Measurements from ENCODE around the gene RNF220.

The RNF220 gene

DNA sequence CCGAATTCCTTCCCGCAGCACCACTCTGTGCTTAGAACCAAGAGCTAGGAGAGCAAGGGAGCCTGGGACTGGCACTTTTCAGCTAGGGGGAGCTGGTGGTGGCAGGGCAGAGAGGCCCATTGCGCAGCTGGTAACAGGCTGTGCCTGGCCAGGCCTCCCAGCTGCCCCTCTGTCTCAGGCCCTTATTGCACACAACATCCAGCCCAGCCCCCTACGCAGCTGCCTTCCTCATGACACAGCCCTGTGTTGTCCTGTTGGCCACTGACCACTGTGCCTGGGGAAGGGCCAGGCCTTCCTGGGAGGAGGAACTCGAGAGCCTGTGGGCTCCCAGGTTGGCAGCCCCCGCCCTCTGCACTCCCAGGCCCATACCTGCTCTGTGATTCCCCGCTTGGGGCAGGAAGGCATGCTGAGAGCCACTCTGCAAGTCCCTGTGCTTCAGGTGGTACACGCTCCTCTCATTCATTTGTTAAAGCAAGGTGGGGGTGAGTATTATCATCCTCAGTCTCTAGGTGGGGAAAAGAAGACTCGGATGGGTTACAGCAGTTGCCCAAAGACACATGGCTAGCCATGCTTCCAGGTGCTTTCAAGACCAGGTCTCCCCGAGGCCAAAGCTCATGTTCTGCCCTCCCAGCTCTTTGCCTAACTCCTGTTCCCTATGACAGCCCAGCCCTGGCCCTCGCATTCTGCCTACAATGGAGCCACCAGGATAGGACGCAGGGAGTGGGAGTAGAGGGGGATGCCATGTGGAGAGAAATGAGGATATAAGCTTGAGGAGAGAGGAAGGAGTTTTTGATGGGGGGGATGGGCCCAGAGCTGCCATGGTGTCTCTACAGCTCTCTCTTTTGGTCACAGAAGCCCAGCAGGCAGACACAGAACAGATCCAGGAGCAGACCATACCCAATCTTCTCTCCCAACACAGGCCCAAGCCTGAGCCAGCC lies 187.4 kb downstream of the RNF220 start:
- H3K27ac Mint-ChIP-seq, result no peak overlapping the region
- no peaks in the 10 kb centered on the region for H3K9me3 Mint-ChIP-seq
- H3K4me3 Mint-ChIP-seq, result no peak overlapping the region

DNA sequence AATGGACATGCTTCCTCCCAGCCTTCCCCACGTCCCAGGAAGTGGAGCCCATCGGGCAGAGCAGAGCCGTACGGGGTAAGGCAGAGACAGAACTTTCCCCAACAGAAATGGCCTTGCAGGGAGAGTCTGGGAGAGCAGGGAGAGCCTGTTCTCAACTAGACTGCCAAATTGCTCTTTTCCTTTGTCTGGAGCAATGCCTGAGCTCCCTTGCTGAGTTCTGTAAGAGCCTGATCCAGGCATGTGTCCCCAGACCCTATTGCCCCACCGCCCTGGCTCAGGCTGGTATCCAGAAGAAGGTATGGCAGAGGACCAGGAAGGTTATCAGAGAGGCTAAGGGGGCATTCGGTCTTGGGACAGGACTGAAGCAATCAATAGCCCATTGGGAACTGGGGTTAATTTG lies 189.3 kb downstream of the RNF220 start:
- Mint-ChIP-seq H3K36me3 (ENCODE audit: low read depth) (no peaks in the 10 kb centered on the region), H3K4me3 (no peak overlapping the region), H3K27ac (no peak overlapping the region), H3K9me3 (no peaks in the 10 kb centered on the region), H3K27me3 (peaks cover 2% of the 10 kb centered on the region), H3K4me1 (ENCODE audit: low read depth) (no peaks in the 10 kb centered on the region)
- DNase-seq, result no peak

More for the DNA sequence above, 187.4 kb downstream of the RNF220 start:
- no peak for DNase-seq
- H3K4me1 Mint-ChIP-seq (ENCODE audit: low read depth), result no peaks in the 10 kb centered on the region
- H3K27me3 Mint-ChIP-seq, result peaks cover 2% of the 10 kb centered on the region
- no peaks in the 10 kb centered on the region for H3K36me3 Mint-ChIP-seq (ENCODE audit: low read depth)

DNA sequence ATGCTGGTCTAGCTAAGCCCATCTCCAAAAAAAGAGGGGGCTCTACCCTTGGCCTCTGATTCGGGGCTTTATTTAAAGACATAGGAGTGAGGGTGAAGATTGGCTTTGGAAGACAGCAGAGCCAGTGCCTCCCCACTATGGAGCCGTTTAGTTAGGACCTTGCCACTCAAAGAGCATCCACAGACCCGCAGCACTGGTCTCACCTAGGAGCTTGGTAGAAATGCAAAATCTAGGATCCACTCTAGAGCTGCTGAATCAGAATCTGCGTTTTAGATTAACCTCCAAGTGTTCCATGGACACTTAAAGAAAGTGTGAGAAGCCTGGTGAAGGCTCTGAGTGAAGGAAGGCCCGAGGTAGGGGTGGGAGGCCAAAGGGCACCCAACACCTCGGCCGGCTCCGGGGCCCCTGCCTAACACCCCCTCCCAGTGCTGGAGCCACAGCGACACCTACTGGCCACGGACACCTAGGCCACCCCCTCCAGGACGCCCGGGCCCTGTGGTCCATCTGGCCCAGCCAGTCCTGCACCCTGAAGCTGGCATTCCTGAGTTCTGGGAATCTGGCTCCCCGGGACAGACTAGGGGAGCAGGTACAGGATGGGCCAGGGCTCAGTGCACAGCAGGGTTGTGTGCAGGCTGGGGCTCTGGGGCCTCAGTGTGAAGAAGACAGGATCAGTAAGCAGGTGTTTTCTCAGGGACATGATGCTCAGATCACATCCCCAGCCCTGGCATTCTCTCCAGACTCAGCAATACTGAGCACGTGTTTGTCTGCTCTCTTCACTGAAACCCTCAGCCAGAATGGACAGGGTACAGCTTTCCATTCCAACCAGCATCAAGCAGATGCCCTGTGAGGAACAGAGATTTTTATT lies 190.0 kb downstream of the RNF220 start:
- Mint-ChIP-seq H3K27ac (no peak overlapping the region), H3K9me3 (no peaks in the 10 kb centered on the region), H3K36me3 (ENCODE audit: low read depth) (no peaks in the 10 kb centered on the region), H3K27me3 (peaks cover 2% of the 10 kb centered on the region), H3K4me3 (no peak overlapping the region), H3K4me1 (ENCODE audit: low read depth) (no peaks in the 10 kb centered on the region)
- peak; percentile 86 for DNase-seq

DNA sequence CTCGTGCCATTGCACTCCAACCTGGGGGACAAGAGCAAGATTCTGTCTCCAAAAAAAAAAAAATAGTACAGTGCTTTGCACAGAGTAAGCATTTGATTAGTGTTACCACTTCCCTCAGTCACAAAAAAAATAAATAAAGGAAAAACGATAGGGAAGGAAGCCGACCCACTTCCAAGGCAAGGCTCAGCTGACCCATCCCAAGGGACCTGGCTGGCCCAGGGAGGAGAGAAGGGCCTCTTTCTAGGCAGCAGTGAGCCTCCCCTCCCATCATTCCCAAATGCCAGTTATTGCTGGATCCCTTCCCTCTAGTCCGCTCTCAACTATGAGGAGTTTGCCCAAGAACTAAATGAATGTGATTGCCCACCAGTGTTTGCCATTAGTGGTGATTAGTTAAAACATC lies 191.5 kb downstream of the RNF220 start:
- Mint-ChIP-seq H3K27me3 (peaks cover 2% of the 10 kb centered on the region), H3K4me3 (no peak overlapping the region), H3K27ac (no peak overlapping the region), H3K9me3 (no peaks in the 10 kb centered on the region), H3K4me1 (ENCODE audit: low read depth) (no peaks in the 10 kb centered on the region), H3K36me3 (ENCODE audit: low read depth) (no peaks in the 10 kb centered on the region)
- DNase-seq, result no peak

DNA sequence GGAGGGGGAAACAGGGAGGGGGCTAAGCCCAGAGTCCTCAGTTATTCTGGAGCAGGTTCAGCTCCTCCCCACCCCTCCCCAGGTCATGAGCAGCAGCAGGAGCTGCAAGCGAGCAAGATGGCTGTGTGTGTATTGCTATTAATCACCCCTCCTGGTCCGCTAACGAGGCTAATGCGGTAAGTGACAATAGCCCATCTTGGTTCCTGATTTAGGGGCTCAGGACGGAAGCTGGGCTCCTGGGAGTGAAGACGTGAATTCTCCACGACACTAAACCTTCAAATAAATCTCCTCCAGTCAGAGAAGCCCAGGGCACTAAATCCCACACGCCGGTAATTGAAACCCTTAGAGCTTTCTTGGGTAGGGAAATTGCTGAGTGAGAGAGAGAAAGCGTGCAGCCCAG lies 193.1 kb downstream of the RNF220 start:
- Mint-ChIP-seq H3K4me3 (no peak overlapping the region), H3K36me3 (ENCODE audit: low read depth) (no peaks in the 10 kb centered on the region), H3K27me3 (peaks cover 2% of the 10 kb centered on the region), H3K27ac (no peak overlapping the region), H3K4me1 (ENCODE audit: low read depth) (no peaks in the 10 kb centered on the region), H3K9me3 (no peaks in the 10 kb centered on the region)
- no peak for DNase-seq

DNA sequence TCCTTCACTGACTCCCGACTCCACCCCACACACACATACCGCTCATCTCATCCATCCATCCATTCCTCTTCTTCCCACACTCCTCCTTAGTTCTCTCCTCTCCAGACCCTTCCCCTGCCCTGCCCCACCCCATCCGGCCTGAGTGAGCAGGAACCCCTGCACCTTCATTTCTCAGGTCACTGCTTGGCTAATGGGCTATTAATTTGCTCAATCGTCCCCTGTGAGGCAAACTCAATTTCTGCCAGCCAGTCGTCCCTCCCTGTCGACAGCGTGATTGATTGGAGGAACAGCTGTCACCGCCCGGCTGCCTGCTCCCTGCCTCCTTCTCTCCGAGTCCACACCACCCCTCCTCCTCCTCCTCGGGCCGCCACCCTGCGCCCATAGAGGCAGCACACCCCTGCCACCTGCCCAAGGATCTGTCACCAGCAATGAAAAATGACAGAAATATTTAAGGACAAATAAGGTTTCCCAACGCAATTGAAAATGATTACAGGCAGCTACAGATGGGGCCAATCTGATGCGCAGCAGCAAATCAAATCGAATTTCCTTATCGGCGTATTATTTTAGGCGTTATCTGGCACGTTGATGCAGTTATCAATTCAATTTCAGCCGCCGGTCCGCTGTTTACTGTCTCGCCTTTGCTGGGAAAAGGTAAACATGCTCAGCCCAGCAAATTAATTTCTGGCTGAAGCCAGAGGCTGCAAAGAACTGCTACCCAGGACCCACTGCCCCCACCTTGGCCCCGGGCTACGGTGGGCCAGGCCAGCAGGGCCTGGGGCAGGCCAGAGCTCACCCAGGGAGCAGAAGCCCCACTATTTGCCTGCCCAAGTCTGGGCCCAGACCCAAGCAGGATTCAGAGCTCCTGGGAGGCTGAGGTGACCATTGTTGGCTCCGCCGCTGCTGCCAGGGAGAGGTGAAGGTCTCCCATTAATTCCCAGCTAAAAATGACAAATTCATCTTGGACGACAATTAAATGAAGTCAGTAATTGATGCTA lies 197.9 kb downstream of the RNF220 start:
- no peak for DNase-seq
- H3K4me1 Mint-ChIP-seq (ENCODE audit: low read depth), result no peaks in the 10 kb centered on the region
- H3K9me3 Mint-ChIP-seq, result no peaks in the 10 kb centered on the region
- H3K36me3 Mint-ChIP-seq (ENCODE audit: low read depth), result no peaks in the 10 kb centered on the region
- H3K4me3 Mint-ChIP-seq, result no peak overlapping the region
- no peak overlapping the region for H3K27ac Mint-ChIP-seq
- H3K27me3 Mint-ChIP-seq, result no peaks in the 10 kb centered on the region

DNA sequence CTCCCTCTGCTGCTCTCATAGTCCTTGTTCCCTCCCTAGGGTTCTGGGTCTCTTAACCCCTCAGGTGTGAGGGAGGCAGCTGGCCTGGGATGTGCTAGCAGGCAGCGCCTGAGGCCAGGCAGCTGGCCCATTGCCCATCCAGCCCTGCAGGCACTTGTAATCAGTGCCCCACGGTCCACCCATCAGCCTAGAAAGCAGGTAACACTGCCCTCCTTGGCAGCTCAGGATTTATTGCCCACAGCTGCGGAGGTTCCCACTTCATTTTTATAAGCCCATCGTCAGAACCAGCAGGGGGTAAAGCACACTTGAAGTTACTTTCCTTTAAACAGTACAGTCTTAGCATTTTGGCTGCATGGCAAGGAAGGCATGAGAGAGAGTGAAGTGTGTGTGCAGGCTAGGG lies 198.7 kb downstream of the RNF220 start:
- Mint-ChIP-seq H3K9me3 (no peaks in the 10 kb centered on the region), H3K27ac (no peak overlapping the region)

DNA sequence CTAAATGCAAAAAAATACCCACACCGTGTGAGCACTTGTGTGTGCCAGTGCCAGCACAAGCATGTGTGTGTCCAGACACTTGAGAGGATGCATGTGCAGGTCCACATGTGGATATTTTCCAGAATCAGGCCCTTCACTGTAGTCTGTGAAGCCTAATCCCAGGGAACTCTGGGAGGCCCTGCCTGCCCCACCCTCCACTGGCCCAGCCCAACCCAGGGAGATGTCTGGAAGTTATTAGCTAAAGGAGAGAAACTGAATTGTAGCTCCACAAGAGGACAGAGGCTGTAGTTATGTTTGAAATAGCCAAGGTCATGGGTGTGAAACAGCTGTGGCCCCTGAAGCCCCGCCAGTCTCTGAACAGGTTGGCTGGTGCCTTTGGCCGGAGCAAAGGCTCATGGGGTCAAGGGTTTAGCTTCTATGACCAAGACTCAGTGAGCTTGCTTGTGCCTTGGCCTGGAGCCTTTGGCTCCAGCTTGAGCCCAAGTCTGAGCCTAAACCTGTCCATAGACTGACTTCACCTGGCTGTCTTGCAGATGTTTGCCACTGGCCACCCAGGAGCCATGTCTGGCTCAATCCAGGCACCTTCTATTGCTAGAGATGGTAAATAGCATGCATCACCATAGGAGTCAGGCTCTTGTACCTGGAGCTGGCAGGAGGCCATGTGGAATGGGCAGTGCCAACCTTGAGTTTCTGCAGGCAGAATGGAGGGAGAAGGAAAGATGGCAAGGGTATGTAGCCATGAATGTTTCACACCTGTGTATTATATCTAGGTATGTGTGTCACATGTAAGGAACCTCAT lies 199.3 kb downstream of the RNF220 start:
- H3K27ac Mint-ChIP-seq, result no peak overlapping the region
- no peak overlapping the region for H3K4me3 Mint-ChIP-seq
- no peaks in the 10 kb centered on the region for H3K27me3 Mint-ChIP-seq
- no peak for DNase-seq
- H3K36me3 Mint-ChIP-seq (ENCODE audit: low read depth), result no peaks in the 10 kb centered on the region
- H3K9me3 Mint-ChIP-seq, result no peaks in the 10 kb centered on the region
- no peaks in the 10 kb centered on the region for H3K4me1 Mint-ChIP-seq (ENCODE audit: low read depth)

More for the DNA sequence above, 198.7 kb downstream of the RNF220 start:
- DNase-seq, result no peak
- Mint-ChIP-seq H3K4me3 (no peak overlapping the region), H3K36me3 (ENCODE audit: low read depth) (no peaks in the 10 kb centered on the region), H3K4me1 (ENCODE audit: low read depth) (no peaks in the 10 kb centered on the region), H3K27me3 (no peaks in the 10 kb centered on the region)

DNA sequence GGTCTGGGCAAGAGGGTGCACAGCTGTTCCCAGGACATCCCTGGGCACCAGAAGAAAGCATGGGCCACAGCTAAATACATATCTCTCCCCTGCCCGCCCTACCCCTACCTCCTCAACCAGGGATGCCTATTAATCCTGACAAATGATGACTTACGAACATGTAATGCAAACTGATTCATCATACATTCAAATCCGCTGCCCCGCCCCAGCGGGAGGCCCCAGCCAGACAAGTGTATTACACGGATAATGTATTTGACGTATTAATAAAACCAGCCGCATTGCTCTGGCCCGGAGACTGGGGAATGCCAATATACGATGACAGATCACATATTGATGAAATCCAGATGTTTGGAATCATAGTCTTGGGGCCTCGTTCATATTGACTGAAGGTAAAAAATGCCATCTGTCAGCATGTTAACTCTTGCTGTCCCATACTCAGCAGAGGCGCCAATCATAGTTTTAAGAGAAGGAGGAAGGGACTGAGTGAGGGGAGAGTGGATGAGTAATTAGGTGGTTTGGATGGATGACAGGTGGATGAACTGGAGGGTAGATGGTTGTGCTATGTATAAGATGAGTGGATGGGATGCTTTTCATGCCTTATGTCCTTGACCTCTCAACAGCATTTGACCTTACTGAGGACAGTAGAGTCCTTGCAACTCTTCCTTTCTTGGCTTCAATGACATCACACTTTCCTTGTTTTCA lies 201.0 kb downstream of the RNF220 start:
- Mint-ChIP-seq H3K9me3 (no peaks in the 10 kb centered on the region), H3K27ac (no peak overlapping the region), H3K27me3 (no peaks in the 10 kb centered on the region), H3K4me1 (ENCODE audit: low read depth) (no peaks in the 10 kb centered on the region), H3K36me3 (ENCODE audit: low read depth) (no peaks in the 10 kb centered on the region), H3K4me3 (no peak overlapping the region)
- no peak for DNase-seq

DNA sequence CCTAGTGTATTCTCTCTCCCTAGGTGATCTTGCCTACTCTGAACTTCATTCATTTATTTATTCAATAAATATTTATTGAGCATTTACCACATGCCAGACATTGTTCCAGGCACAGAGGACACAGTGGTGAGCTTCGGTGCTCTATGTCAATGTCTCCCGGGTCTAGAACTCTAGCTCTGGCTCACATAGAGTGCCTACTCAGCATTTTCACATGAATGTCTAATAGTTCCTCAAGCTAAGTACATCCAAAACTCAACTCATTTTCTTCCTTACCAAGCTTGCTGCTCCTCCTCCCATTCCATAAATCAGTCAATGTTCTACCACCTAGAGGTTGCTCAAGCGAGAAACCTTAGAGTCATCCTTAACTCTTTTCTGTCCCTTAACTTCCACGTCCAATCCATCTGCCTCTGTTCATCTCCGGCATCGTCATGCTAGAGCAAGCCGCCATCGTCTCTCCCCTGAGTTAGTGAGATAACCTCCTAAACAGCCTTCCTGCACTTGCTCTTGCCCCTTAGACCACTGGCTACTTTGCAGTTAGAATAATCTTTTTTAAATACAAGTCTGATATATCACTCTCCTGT lies 201.7 kb downstream of the RNF220 start:
- Mint-ChIP-seq H3K36me3 (ENCODE audit: low read depth) (no peaks in the 10 kb centered on the region), H3K27ac (no peak overlapping the region), H3K27me3 (no peaks in the 10 kb centered on the region), H3K4me1 (ENCODE audit: low read depth) (no peaks in the 10 kb centered on the region), H3K4me3 (no peak overlapping the region), H3K9me3 (no peaks in the 10 kb centered on the region)
- DNase-seq, result no peak

DNA sequence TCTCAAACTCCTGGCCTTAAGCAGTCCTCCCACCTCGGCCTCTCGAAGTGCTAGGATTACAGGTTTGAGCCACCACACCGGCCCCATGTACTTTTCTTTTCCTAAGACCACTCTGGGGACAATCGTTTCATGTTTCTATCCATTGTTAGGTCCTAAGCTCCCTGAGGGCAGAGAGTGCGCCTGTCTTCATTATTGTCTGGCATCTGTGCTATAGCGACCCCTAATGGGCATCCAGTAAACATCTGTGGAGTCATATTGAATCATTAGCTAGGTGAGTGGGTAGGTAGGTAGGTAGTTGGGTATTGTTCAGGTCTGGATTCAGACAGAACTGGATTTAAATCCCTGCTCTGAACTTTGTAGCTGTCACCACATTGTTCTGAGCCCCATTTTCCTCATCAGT lies 203.1 kb downstream of the RNF220 start:
- DNase-seq, result no peak
- Mint-ChIP-seq H3K36me3 (ENCODE audit: low read depth) (no peaks in the 10 kb centered on the region), H3K27ac (no peak overlapping the region), H3K9me3 (no peaks in the 10 kb centered on the region), H3K4me1 (ENCODE audit: low read depth) (no peaks in the 10 kb centered on the region), H3K4me3 (no peak overlapping the region), H3K27me3 (no peaks in the 10 kb centered on the region)

DNA sequence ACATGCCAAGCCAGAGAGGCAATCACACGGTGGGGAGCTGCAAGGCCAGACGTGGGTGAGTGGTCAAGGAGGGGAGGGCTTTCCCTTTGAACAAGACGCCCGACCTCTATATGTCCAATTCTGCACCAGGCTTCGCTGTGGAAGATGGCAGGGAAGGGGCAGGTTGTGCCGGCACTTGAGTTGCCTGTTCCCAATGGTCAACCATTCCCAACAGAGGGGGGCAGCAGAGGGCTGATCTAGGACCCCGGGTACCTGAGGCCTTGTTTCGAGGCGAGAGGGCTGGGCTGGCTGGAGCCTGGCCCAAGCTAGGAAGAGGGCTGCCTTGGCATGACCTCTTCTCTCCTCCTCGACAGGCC lies 204.3 kb downstream of the RNF220 start:
- H3K36me3 Mint-ChIP-seq (ENCODE audit: low read depth), result no peaks in the 10 kb centered on the region
- no peak overlapping the region for H3K27ac Mint-ChIP-seq
- H3K9me3 Mint-ChIP-seq, result no peaks in the 10 kb centered on the region
- no peak overlapping the region for H3K4me3 Mint-ChIP-seq
- DNase-seq, result peak; percentile 42
- H3K27me3 Mint-ChIP-seq, result no peaks in the 10 kb centered on the region
- H3K4me1 Mint-ChIP-seq (ENCODE audit: low read depth), result no peaks in the 10 kb centered on the region
